SK-N-SH treated with all-trans-retinoic acid at 6 μM for 48 hours (cell line): ENCODE results near the gene PLCB4.

Experiments
- OSR1 ChIP-seq: fragments of 250-450 bp; sonication (Bioruptor Pico); IDR thresholded peaks from 2 replicates; pipeline ENCODE4 v1.8.0; 2022; ENCODE audit warnings: moderate library complexity, mild to moderate bottlenecking, inconsistent platforms
- PATZ1 ChIP-seq: fragments of 250-450 bp; sonication (Bioruptor Pico); IDR thresholded peaks from 2 replicates; pipeline ENCODE4 v1.8.0; 2020; ENCODE audit warnings: mild to moderate bottlenecking, moderate library complexity, borderline replicate concordance
- POU6F1 ChIP-seq: fragments of 250-450 bp; sonication (Bioruptor Pico); IDR thresholded peaks from 2 replicates; pipeline ENCODE4 v1.8.0; 2021; ENCODE audit warnings: low read depth, mild to moderate bottlenecking, moderate library complexity, borderline replicate concordance
- TSHZ2 ChIP-seq: fragments of 250-450 bp; sonication (Bioruptor Pico); IDR thresholded peaks from 2 replicates; pipeline ENCODE4 v1.5.0; 2020; ENCODE audit warnings: mild to moderate bottlenecking, moderate library complexity
- ZFP30 ChIP-seq: fragments of 450-650 bp; formaldehyde crosslinking; IDR thresholded peaks from 2 replicates; pipeline ENCODE4 v1.5.0; 2022; ENCODE audit warnings: mild to moderate bottlenecking, moderate library complexity

GRCh38 chr20:9515741-9516233, 446.9 kb downstream of the PLCB4 start:
- TF ChIP-seq ZFP30 (no peak), PATZ1 (CRISPR knock-in tag) (no peak), TSHZ2 (CRISPR knock-in tag) (no peak), POU6F1 (CRISPR knock-in tag) (no peak), OSR1 (no peak)
